Measurements from ENCODE around the gene EMC1. TPM values are rescaled to one million over a fixed set of nuclear protein-coding genes. Genes with fewer than 3 reads are reported as not detected.
"Not testable (repeated sequence)": the region's sequence is repeated elsewhere in the genome, so short reads cannot be mapped to it uniquely, and the experiment has no call there.

EMC1 gene
- total and polyA plus RNA-seq, 9 donors, result 29.0 to 43.3 (median 34.6) TPM

GRCh38 chr1:19193004-19193403, 58.3 kb downstream of the EMC1 start:
- WGBS (ENCODE audit: insufficient coverage), result no CpG with 5 or more reads among the region's 3 CpGs
- DNase-seq, result no peak
- no peaks in the 10 kb centered on the region for H3K9me3 ChIP-seq (replicated peaks; ENCODE audit: control insufficient read depth, low read depth, low read length)
- H3K27ac ChIP-seq (ENCODE audit: low read length), result no peak overlapping the region
- no peaks in the 10 kb centered on the region for H3K4me1 ChIP-seq (ENCODE audit: control insufficient read depth, insufficient read depth, low read length)
- H3K36me3 ChIP-seq (ENCODE audit: control insufficient read depth, insufficient read depth, low read length), result peaks cover 61% of the 10 kb centered on the region
- no peaks in the 10 kb centered on the region for H3K27me3 ChIP-seq (ENCODE audit: control insufficient read depth, insufficient read depth, low read length)
- no peak overlapping the region for H3K4me3 ChIP-seq (ENCODE audit: low read length)

DNA sequence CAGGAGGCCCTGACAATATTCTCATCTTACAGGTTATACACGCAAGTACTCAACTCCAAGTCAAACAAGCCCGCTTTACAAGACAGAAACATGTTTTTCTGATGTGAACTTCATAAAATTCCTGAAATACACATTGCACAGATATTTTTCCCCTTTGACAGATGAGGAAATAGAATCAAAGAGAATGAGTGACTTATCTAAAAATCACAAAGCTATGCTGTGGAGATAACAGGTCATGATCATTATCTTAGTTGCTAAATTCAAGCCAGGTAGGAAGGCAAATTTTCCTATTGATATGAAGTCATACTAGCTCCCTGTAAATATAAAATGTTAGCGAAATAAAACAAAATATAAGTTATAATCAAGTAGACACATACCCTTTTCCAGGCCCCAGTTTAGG, 59.5 kb downstream of the EMC1 start:
- H3K4me1 ChIP-seq (ENCODE audit: control insufficient read depth, insufficient read depth, low read length), result no peaks in the 10 kb centered on the region
- WGBS (ENCODE audit: insufficient coverage), result no CpG with 5 or more reads among the region's 3 CpGs
- H3K9me3 ChIP-seq (replicated peaks; ENCODE audit: control insufficient read depth, low read depth, low read length), result no peaks in the 10 kb centered on the region
- no peaks in the 10 kb centered on the region for H3K27me3 ChIP-seq (ENCODE audit: control insufficient read depth, insufficient read depth, low read length)
- H3K36me3 ChIP-seq (ENCODE audit: control insufficient read depth, insufficient read depth, low read length), result peaks cover 56% of the 10 kb centered on the region
- no peak overlapping the region for H3K4me3 ChIP-seq (ENCODE audit: low read length)
- H3K27ac ChIP-seq (ENCODE audit: low read length), result no peak overlapping the region
- no peak for DNase-seq

DNA sequence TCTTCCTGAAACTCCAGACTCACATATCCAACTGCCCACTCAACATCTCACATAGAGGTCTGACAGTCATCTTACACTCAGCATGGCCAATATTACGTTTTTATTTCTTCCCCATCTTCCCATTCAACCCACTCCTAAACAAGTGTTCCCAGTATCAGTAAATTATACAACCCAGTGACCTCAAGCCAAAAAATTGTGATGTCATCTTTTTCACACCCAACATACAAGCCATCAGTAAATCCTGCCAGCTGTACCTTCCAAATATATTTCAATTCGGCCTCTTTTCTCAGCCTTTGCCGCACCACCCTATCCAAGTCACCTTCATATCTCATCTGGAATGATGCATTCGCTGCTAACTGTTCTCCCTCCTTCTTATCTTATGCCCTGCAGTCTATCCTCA, 60.9 kb downstream of the EMC1 start:
- no peak overlapping the region for H3K4me3 ChIP-seq (ENCODE audit: low read length)
- no peaks in the 10 kb centered on the region for H3K9me3 ChIP-seq (replicated peaks; ENCODE audit: control insufficient read depth, low read depth, low read length)
- WGBS (ENCODE audit: insufficient coverage), result 93% methylated on average over 4 of the region's 4 CpGs
- H3K4me1 ChIP-seq (ENCODE audit: control insufficient read depth, insufficient read depth, low read length), result no peaks in the 10 kb centered on the region
- no peaks in the 10 kb centered on the region for H3K27me3 ChIP-seq (ENCODE audit: control insufficient read depth, insufficient read depth, low read length)
- DNase-seq, result no peak
- no peak overlapping the region for H3K27ac ChIP-seq (ENCODE audit: low read length)
- peaks cover 57% of the 10 kb centered on the region for H3K36me3 ChIP-seq (ENCODE audit: control insufficient read depth, insufficient read depth, low read length)

GRCh38 chr1:19189270-19189669, 62.1 kb downstream of the EMC1 start:
- no CpG with 5 or more reads among the region's 3 CpGs for WGBS (ENCODE audit: insufficient coverage)

GRCh38 chr1:19187852-19188251, 63.5 kb downstream of the EMC1 start:
- no peaks in the 10 kb centered on the region for H3K9me3 ChIP-seq (replicated peaks; ENCODE audit: control insufficient read depth, low read depth, low read length)
- no peak overlapping the region for H3K4me3 ChIP-seq (ENCODE audit: low read length)
- DNase-seq, result no peak
- H3K27me3 ChIP-seq (ENCODE audit: control insufficient read depth, insufficient read depth, low read length), result no peaks in the 10 kb centered on the region
- peaks cover 57% of the 10 kb centered on the region for H3K36me3 ChIP-seq (ENCODE audit: control insufficient read depth, insufficient read depth, low read length)
- H3K4me1 ChIP-seq (ENCODE audit: control insufficient read depth, insufficient read depth, low read length), result no peaks in the 10 kb centered on the region
- no peak overlapping the region for H3K27ac ChIP-seq (ENCODE audit: low read length)

More at GRCh38 chr1:19189270-19189669, 62.1 kb downstream of the EMC1 start:
- H3K27me3 ChIP-seq (ENCODE audit: control insufficient read depth, insufficient read depth, low read length), result no peaks in the 10 kb centered on the region
- DNase-seq, result no peak
- H3K4me1 ChIP-seq (ENCODE audit: control insufficient read depth, insufficient read depth, low read length), result no peaks in the 10 kb centered on the region
- H3K4me3 ChIP-seq (ENCODE audit: low read length), result no peak overlapping the region
- H3K36me3 ChIP-seq (ENCODE audit: control insufficient read depth, insufficient read depth, low read length), result peaks cover 57% of the 10 kb centered on the region
- H3K27ac ChIP-seq (ENCODE audit: low read length), result no peak overlapping the region
- H3K9me3 ChIP-seq (replicated peaks; ENCODE audit: control insufficient read depth, low read depth, low read length), result no peaks in the 10 kb centered on the region

- DNase-seq, result no peak
- 100% methylated on average over 1 of the region's 2 CpGs for WGBS (ENCODE audit: insufficient coverage)
Observed at GRCh38 chr1:19186001-19186400, 65.3 kb downstream of the EMC1 start.

GRCh38 chr1:19182223-19182622, 69.1 kb downstream of the EMC1 start:
- Histone ChIP-seq H3K4me3 (ENCODE audit: low read length) (no peak overlapping the region), H3K36me3 (ENCODE audit: control insufficient read depth, insufficient read depth, low read length) (peaks cover 53% of the 10 kb centered on the region), H3K27me3 (ENCODE audit: control insufficient read depth, insufficient read depth, low read length) (no peaks in the 10 kb centered on the region), H3K27ac (ENCODE audit: low read length) (no peak overlapping the region), H3K9me3 (replicated peaks; ENCODE audit: control insufficient read depth, low read depth, low read length) (no peaks in the 10 kb centered on the region), H3K4me1 (ENCODE audit: control insufficient read depth, insufficient read depth, low read length) (no peaks in the 10 kb centered on the region)
- 100% methylated on average over 1 of the region's 5 CpGs for WGBS (ENCODE audit: insufficient coverage)
- DNase-seq, result no peak

More at GRCh38 chr1:19186001-19186400, 65.3 kb downstream of the EMC1 start:
- H3K4me1 ChIP-seq (ENCODE audit: control insufficient read depth, insufficient read depth, low read length), result no peaks in the 10 kb centered on the region
- no peaks in the 10 kb centered on the region for H3K9me3 ChIP-seq (replicated peaks; ENCODE audit: control insufficient read depth, low read depth, low read length)
- peaks cover 54% of the 10 kb centered on the region for H3K36me3 ChIP-seq (ENCODE audit: control insufficient read depth, insufficient read depth, low read length)
- H3K27me3 ChIP-seq (ENCODE audit: control insufficient read depth, insufficient read depth, low read length), result no peaks in the 10 kb centered on the region
- H3K4me3 ChIP-seq (ENCODE audit: low read length), result no peak overlapping the region
- H3K27ac ChIP-seq (ENCODE audit: low read length), result no peak overlapping the region

GRCh38 chr1:19180265-19180657, 71.1 kb downstream of the EMC1 start:
- DNase-seq; H3K4me1 ChIP-seq (ENCODE audit: control insufficient read depth, insufficient read depth, low read length); H3K27me3 ChIP-seq (ENCODE audit: control insufficient read depth, insufficient read depth, low read length); H3K27ac ChIP-seq (ENCODE audit: low read length); H3K4me3 ChIP-seq (ENCODE audit: low read length); H3K9me3 ChIP-seq (replicated peaks; ENCODE audit: control insufficient read depth, low read depth, low read length): not testable (repeated sequence)
- H3K36me3 ChIP-seq (ENCODE audit: control insufficient read depth, insufficient read depth, low read length), result peaks cover 58% of the 10 kb centered on the region
- 100% methylated on average over 3 of the region's 8 CpGs for WGBS (ENCODE audit: insufficient coverage)

DNA sequence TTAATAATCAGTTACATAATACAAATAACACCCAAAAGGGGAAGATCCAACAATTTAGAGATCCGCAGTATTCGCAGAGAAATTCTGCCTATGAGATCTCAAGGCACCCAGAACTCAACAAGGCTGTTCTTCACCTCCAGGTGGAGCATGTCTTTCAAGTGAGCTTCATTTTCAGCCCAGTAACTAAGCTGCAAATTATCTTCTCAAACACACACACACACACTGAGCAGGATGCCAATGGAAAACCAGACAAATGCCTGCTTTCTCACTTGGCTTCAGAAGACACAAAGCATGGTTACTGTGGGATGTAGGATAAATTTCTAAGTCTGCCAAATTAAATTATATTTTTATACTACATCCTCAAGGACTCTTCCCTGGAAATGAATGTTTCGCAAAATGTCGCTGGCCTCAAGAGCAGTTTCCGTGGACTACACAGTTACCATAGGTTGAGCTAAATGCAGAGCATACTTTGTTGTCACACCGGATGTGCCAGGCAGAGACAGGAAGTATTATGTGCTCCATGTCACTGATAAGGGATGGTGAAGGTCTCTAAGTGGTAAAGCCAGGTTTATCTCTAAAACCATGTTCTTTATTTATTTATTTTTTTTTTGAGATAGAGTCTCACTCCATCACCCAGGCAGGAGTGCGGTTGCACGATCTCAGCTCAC, 71.6 kb downstream of the EMC1 start:
- H3K4me1 ChIP-seq (ENCODE audit: control insufficient read depth, insufficient read depth, low read length), result no peaks in the 10 kb centered on the region
- H3K27me3 ChIP-seq (ENCODE audit: control insufficient read depth, insufficient read depth, low read length), result no peaks in the 10 kb centered on the region
- H3K27ac ChIP-seq (ENCODE audit: low read length), result no peak overlapping the region
- H3K4me3 ChIP-seq (ENCODE audit: low read length), result no peak overlapping the region
- WGBS (ENCODE audit: insufficient coverage), result 85% methylated on average over 6 of the region's 8 CpGs
- H3K9me3 ChIP-seq (replicated peaks; ENCODE audit: control insufficient read depth, low read depth, low read length), result no peaks in the 10 kb centered on the region
- DNase-seq, result peak; percentile 19
- H3K36me3 ChIP-seq (ENCODE audit: control insufficient read depth, insufficient read depth, low read length), result peaks cover 60% of the 10 kb centered on the region

DNA sequence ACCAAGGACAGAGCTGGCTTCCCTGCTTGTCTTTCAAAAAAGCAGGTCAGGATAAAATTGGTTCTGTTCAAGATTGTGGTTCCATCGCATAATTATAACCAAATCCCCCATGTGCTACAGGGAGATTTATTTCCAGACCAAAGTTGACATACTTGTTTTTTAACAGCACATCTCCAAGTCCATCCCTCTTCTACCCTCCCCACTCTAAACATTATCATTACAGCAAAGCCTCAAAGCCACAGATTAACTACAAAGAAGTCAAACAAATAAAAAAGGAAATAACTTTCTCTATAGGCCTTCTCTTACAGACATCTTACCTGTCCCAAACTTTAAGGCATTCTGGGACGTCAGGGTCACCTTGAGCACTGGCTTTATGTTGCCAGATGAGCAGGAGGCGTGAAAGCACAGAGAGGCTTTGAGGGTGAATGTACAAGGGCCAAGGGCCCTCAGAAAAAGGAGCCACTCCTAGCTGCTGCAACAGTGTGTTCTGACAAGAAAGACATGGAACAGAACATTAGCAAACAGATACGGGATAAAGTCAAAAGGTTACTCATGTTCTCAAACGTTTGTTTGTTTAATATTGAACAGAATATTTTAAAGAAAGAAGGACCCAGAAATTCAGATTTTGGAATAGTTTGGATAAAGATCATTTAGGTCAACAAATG, 72.5 kb downstream of the EMC1 start:
- H3K4me3 ChIP-seq (ENCODE audit: low read length), result no peak overlapping the region
- WGBS (ENCODE audit: insufficient coverage), result 84% methylated on average over 3 of the region's 5 CpGs
- peaks cover 67% of the 10 kb centered on the region for H3K36me3 ChIP-seq (ENCODE audit: control insufficient read depth, insufficient read depth, low read length)
- H3K4me1 ChIP-seq (ENCODE audit: control insufficient read depth, insufficient read depth, low read length), result no peaks in the 10 kb centered on the region
- no peak for DNase-seq
- no peaks in the 10 kb centered on the region for H3K9me3 ChIP-seq (replicated peaks; ENCODE audit: control insufficient read depth, low read depth, low read length)
- H3K27me3 ChIP-seq (ENCODE audit: control insufficient read depth, insufficient read depth, low read length), result no peaks in the 10 kb centered on the region
- H3K27ac ChIP-seq (ENCODE audit: low read length), result no peak overlapping the region

All from muscle of leg (tissue), 11 donors.